Measurements from ENCODE around the gene NCOA1.

Gene NCOA1

DNA sequence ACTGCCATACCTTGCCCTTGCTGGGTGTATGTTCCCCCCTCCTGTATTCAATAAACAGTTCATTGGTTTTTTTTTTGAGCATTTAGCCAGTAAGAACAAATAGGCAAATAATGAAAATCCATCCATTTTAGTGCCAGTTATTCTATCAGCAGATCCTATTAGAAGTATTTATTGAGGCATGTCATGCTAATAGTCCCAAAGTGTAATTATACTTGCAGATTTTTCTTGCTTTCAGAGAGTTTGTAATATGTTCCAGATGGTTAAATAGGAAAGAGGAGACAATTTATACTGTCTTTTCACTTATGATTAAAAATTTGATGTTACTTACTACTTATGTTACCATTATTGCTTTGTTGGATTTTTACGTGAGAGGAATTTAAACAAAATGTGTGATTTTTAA lies 127.6 kb downstream of the NCOA1 start:
- H3F3A ChIP-seq (ENCODE audit: insufficient read depth, low read length): no peaks in the 10 kb centered on the region
- no peaks in the 10 kb centered on the region for H4K20me1 ChIP-seq (ENCODE audit: insufficient read depth, low read length)
- H3K27me3 ChIP-seq (ENCODE audit: insufficient read depth, low read length): no peaks in the 10 kb centered on the region
- no peaks in the 10 kb centered on the region for H3K9me3 ChIP-seq (ENCODE audit: low read length)
- H3K4me3 ChIP-seq (ENCODE audit: low read depth, low read length, poor library complexity, severe bottlenecking): no peak overlapping the region
- no peaks in the 10 kb centered on the region for H3K79me2 ChIP-seq (ENCODE audit: insufficient read depth, low read length)
- H3K4me1 ChIP-seq (ENCODE audit: insufficient read depth, low read length, severe bottlenecking): no peaks in the 10 kb centered on the region
- H3K9me2 ChIP-seq (ENCODE audit: low read depth, low read length): no peaks in the 10 kb centered on the region
- TF ChIP-seq EZH2 (IDR thresholded peaks at IDR 0.05; ENCODE audit: borderline replicate concordance, low read length) (no peak), CTCF (IDR thresholded peaks at IDR 0.05; ENCODE audit: low read length) (no peak)
- H2AFZ ChIP-seq (ENCODE audit: low read length): no peak overlapping the region
- no peak overlapping the region for H3K9ac ChIP-seq (ENCODE audit: low read length)
- H3K36me3 ChIP-seq (ENCODE audit: insufficient read depth, low read length): no peaks in the 10 kb centered on the region
- no peak overlapping the region for H3K4me2 ChIP-seq (ENCODE audit: low read length)
- H3K27ac ChIP-seq (ENCODE audit: low read depth, low read length, poor library complexity, severe bottlenecking): no peak overlapping the region

DNA sequence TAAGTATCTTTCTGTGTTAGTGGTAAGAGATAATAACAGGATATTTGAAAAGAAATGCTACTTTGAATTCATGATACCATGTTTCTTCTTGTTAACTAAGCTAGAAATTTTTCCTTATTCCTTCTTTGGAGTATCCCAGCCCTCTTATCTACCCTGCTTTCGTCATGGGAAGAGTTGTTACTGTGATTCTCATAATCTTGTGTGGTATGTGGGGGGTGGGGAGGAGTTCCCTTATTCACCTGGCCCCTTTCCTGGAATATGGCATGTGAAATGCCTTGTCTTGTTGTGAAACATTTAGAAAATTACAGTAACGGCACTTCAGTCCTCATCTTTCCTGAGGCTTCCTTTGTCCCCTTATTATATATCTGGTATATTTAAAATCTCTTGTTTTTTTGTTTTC lies 129.9 kb downstream of the NCOA1 start:
- no peak overlapping the region for H3K27ac ChIP-seq (ENCODE audit: low read depth, low read length, poor library complexity, severe bottlenecking)
- no peak overlapping the region for H2AFZ ChIP-seq (ENCODE audit: low read length)
- no peak overlapping the region for H3K4me2 ChIP-seq (ENCODE audit: low read length)
- no peaks in the 10 kb centered on the region for H3K79me2 ChIP-seq (ENCODE audit: insufficient read depth, low read length)
- H3K9ac ChIP-seq (ENCODE audit: low read length): no peak overlapping the region
- no peak overlapping the region for H3K4me3 ChIP-seq (ENCODE audit: low read depth, low read length, poor library complexity, severe bottlenecking)
- no peaks in the 10 kb centered on the region for H3K27me3 ChIP-seq (ENCODE audit: insufficient read depth, low read length)
- TF ChIP-seq EZH2 (IDR thresholded peaks at IDR 0.05; ENCODE audit: borderline replicate concordance, low read length) (no peak), CTCF (IDR thresholded peaks at IDR 0.05; ENCODE audit: low read length) (no peak)
- no peaks in the 10 kb centered on the region for H3K9me2 ChIP-seq (ENCODE audit: low read depth, low read length)
- H3K9me3 ChIP-seq (ENCODE audit: low read length): no peaks in the 10 kb centered on the region
- no peaks in the 10 kb centered on the region for H3K4me1 ChIP-seq (ENCODE audit: insufficient read depth, low read length, severe bottlenecking)
- H3K36me3 ChIP-seq (ENCODE audit: insufficient read depth, low read length): no peaks in the 10 kb centered on the region
- H3F3A ChIP-seq (ENCODE audit: insufficient read depth, low read length): no peaks in the 10 kb centered on the region
- H4K20me1 ChIP-seq (ENCODE audit: insufficient read depth, low read length): no peaks in the 10 kb centered on the region

DNA sequence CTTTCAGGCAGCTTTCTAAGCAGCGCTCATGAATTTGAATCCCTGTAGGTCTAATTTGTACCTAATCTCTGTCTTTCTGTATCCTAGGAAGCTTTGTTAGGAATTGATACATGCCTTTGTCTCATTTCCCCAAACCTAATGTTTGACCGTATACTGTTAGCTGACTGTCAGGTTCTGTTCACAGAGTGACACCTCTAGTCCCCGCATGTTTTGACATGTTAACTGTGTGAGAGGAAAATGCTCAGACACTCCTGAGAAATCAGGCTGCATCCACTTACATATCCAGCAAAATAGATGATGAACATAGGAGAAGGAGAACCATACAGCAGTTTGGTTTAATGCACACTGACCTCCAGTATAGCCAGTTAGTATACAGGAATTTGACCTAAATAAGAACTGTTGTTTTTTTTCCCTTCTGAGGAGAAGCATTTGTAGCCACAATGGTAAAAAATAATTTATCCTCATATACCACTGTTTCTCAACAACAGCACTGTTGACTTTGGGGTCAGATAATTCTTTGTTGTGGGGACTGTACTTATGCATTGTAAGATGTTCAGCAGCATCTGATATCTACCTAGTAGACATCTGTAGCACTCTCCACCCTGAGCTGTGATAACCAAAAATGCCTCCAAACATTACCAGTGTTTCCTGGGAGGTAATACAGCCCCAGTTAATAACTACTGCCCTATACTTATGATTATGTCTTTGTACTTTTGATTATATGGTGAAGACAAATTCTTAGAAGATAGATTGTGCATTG lies 130.9 kb downstream of the NCOA1 start:
- Histone ChIP-seq H3F3A (ENCODE audit: insufficient read depth, low read length) (no peaks in the 10 kb centered on the region), H3K9me3 (ENCODE audit: low read length) (no peaks in the 10 kb centered on the region), H3K27ac (ENCODE audit: low read depth, low read length, poor library complexity, severe bottlenecking) (no peak overlapping the region), H3K4me2 (ENCODE audit: low read length) (no peak overlapping the region), H4K20me1 (ENCODE audit: insufficient read depth, low read length) (no peaks in the 10 kb centered on the region), H3K4me3 (ENCODE audit: low read depth, low read length, poor library complexity, severe bottlenecking) (no peak overlapping the region), H3K27me3 (ENCODE audit: insufficient read depth, low read length) (no peaks in the 10 kb centered on the region), H3K4me1 (ENCODE audit: insufficient read depth, low read length, severe bottlenecking) (no peaks in the 10 kb centered on the region), H3K36me3 (ENCODE audit: insufficient read depth, low read length) (no peaks in the 10 kb centered on the region), H3K9ac (ENCODE audit: low read length) (no peak overlapping the region), H3K79me2 (ENCODE audit: insufficient read depth, low read length) (no peaks in the 10 kb centered on the region), H2AFZ (ENCODE audit: low read length) (no peak overlapping the region), H3K9me2 (ENCODE audit: low read depth, low read length) (no peaks in the 10 kb centered on the region)
- TF ChIP-seq CTCF (IDR thresholded peaks at IDR 0.05; ENCODE audit: low read length) (no peak), EZH2 (IDR thresholded peaks at IDR 0.05; ENCODE audit: borderline replicate concordance, low read length) (no peak)
